H1 (cell line): ENCODE data around the gene GRID1. TPM values are rescaled to one million over a fixed set of nuclear protein-coding genes. Genes with fewer than 3 reads are reported as not detected.

Experiments
- CEBPB ChIP-seq: IDR thresholded peaks from 2 replicates; pipeline ENCODE4 v1.6.1; 2012; ENCODE audit warnings: low read depth, low read length
- HDAC2 ChIP-seq, 2 experiments: fragments of 300-600 bp in 1 of 2; sonication (generic) in 1 of 2; IDR thresholded peaks; 2 replicates each; pipeline ENCODE4 v1.6.1; 2011 to 2012; ENCODE audit warnings: low read depth in 2 of 2, low read length in 2 of 2, mild to moderate bottlenecking in 2 of 2, moderate library complexity in 2 of 2, borderline replicate concordance in 1 of 2, inconsistent platforms in 1 of 2
- RXRA ChIP-seq: IDR thresholded peaks from 2 replicates; pipeline ENCODE4 v1.6.1; 2011; ENCODE audit warnings: low read depth, mild to moderate bottlenecking, low read length, moderate library complexity; ENCODE audit not compliant: insufficient read depth
- SIN3A ChIP-seq, 2 experiments: IDR thresholded peaks in 1 of 2; conservative IDR thresholded peaks in 1 of 2; 2 replicates each; pipeline ENCODE4 v1.6.1; 2011 to 2012; ENCODE audit warnings: low read length in 2 of 2, improper control_type of control experiment in 1 of 2, low read depth in 1 of 2, mild to moderate bottlenecking in 1 of 2
- SRF ChIP-seq: IDR thresholded peaks from 2 replicates; pipeline ENCODE4 v1.6.1; 2011; ENCODE audit warnings: mild to moderate bottlenecking, low read depth, low read length, moderate library complexity
- TEAD4 ChIP-seq: IDR thresholded peaks from 2 replicates; pipeline ENCODE4 v1.6.1; 2012; ENCODE audit warnings: low read depth, low read length, inconsistent platforms, mixed read lengths
- polyA plus RNA-seq, 7 experiments: library from polyadenylated mRNA; depleted of rRNA in 3 of 7; stranded (reverse) in 5 of 7; unstranded in 2 of 7; fragments of >200 nt in 5 of 7; fragments of 200-250 nt in 2 of 7; gene quantifications; 1 replicate in 5 of 7; 2 replicates in 1 of 7; 4 replicates in 1 of 7; pipeline versions ENCODE4 v1.2.1 to v1.2.3, GENCODE V29; 2011 to 2013; ENCODE audit warnings: missing spikeins in 2 of 7, mixed read lengths in 2 of 7
- total RNA-seq: library from RNA; stranded (reverse); fragmentation: NEBNext Ultra II Directional; extraction: Animal tissue kit (Norgen Biotek cat#: 25700); gene quantifications from 2 replicates; pipeline ENCODE4 v1.2.1, GENCODE V29; 2021

GRID1 gene
- total and polyA plus RNA-seq, 2 of the 8 experiments (the other 6 are each of a cell fraction or from before 2014, with no cell fraction given): 0.22 to 0.30 TPM

DNA sequence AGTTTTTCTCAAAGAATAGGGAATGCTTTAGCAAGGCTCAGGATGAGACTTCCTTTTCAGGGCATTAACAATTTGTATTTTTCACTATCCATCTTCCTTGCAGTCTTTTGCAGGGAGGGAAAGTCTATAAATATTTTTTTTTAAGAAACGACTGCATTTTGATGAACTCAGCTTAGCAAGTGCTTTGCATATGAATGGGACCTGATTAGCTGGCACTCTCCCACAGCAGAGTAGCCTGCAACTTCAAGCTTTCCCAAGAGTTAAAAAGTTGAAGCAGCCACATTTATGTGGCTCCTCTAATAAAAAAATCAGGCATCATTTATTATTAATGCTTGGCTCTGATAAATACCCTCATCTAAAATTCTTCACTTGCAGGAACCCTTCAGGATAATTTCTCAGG, 134.0 kb downstream of the GRID1 start (continued):
- TF ChIP-seq SIN3A (conservative IDR thresholded peaks at IDR 0.05 in 1 of 2, IDR thresholded peaks at IDR 0.05 in 1 of 2; ENCODE audit: low read depth in 1 of 2, low read length in 2 of 2) (no peak), TEAD4 (no peak), CEBPB (no peak), HDAC2 (IDR thresholded peaks at IDR 0.05; ENCODE audit: borderline replicate concordance in 1 of 2, low read depth in 2 of 2, low read length in 2 of 2) (no peak), SRF (no peak), RXRA (no peak)
